Measurements from ENCODE around the gene ZNF324. TPM values are rescaled to one million over a fixed set of nuclear protein-coding genes. Genes with fewer than 3 reads are reported as not detected.

Gene ZNF324
- total RNA-seq, 1 experiment from 2014 or later = 11.3 TPM

GRCh38 chr19:58450856-58451357 is 16.0 kb upstream of the ZNF324 start:
- Histone ChIP-seq H3K9me3 (ENCODE audit: control insufficient read depth in 1 of 2, insufficient read depth in 1 of 2, low read depth in 1 of 2, low read length in 2 of 2) (peaks cover 6 to 11% of the 10 kb centered on the region in 2 experiments; a peak in 2 of 4 replicates), H3K27me3 (ENCODE audit: insufficient read depth, low read length) (no peaks in the 10 kb centered on the region), H3K36me3 (ENCODE audit: control insufficient read depth in 1 of 2, insufficient read depth in 2 of 2, low read length in 2 of 2) (no peaks in the 10 kb centered on the region; a peak in 2 of 4 replicates), H3K79me2 (ENCODE audit: insufficient read depth, low read length) (no peaks in the 10 kb centered on the region), H3K9ac (ENCODE audit: low read length) (peak overlapping the region; percentile 81), H3K9me2 (ENCODE audit: insufficient read depth) (no peaks in the 10 kb centered on the region), H3K4me3 (replicated peaks in 1 of 2; ENCODE audit: low read depth in 1 of 2, low read length in 2 of 2) (peak overlapping the region; percentile 62 to 73), H2AFZ (ENCODE audit: low read depth, low read length, poor library complexity, severe bottlenecking) (no peak overlapping the region), H4K20me1 (ENCODE audit: insufficient read depth) (no peaks in the 10 kb centered on the region), H3K27ac (ENCODE audit: low read depth, low read length) (no peak overlapping the region), H3K4me1 (ENCODE audit: control insufficient read depth in 1 of 2, insufficient read depth in 2 of 2, low read length in 2 of 2) (peaks cover 6 to 10% of the 10 kb centered on the region in 2 experiments; a peak in 2 of 4 replicates), H3K4me2 (ENCODE audit: low read length) (peak overlapping the region; percentile 83)
- no peak for DNase-seq (ENCODE audit: low read depth, low spot score)
- ChIA-PET RAD21 (ENCODE audit: low non-redundant PET in 1 of 2, low total read pairs in 2 of 2, uncharacterized antibody in 2 of 2, unreplicated experiment in 2 of 2) (no interaction called here), CTCF (no interaction called here), POLR2A (interaction anchor here (0.8 kb wide), 1 partner anchor 42 kb away, joined by 4 read pairs; the partner anchor contains the start of gene ZNF584)
- intact Hi-C loops (cut with micrococcal nuclease) = loop anchor here (5.0 kb wide), 1 partner anchor 44 kb away; the partner anchor contains the start of gene ZNF584
- TF ChIP-seq SP1 (IDR thresholded peaks at IDR 0.05; ENCODE audit: low read depth) (no peak), POLR2AphosphoS5 (IDR thresholded peaks at IDR 0.05; ENCODE audit: low read depth, low read length) (no peak), MAX (IDR thresholded peaks at IDR 0.05) (no peak), SIN3A (IDR thresholded peaks at IDR 0.05; ENCODE audit: low read depth) (no peak), JUND (IDR thresholded peaks at IDR 0.05) (no peak), CBX3 (IDR thresholded peaks at IDR 0.05; ENCODE audit: low read depth) (no peak), ZFX (IDR thresholded peaks at IDR 0.05) (no peak), EGR1 (IDR thresholded peaks at IDR 0.05; ENCODE audit: low read depth) (no peak), TCF7L2 (IDR thresholded peaks at IDR 0.05; ENCODE audit: borderline replicate concordance, extremely low read depth, insufficient read depth, insufficient read length) (no peak), FOSL1 (IDR thresholded peaks at IDR 0.05; ENCODE audit: low read depth) (no peak), ZNF274 (IDR thresholded peaks at IDR 0.05; ENCODE audit: low read depth, low read length) (no peak), RAD21 (IDR thresholded peaks at IDR 0.05; ENCODE audit: low read depth) (no peak), SRF (IDR thresholded peaks at IDR 0.05; ENCODE audit: low read depth) (no peak), YY1 (IDR thresholded peaks at IDR 0.05; ENCODE audit: extremely low read depth, insufficient replicate concordance, low read depth, low read length) (no peak), ATF3 (IDR thresholded peaks at IDR 0.05) (no peak), EZH2 (IDR thresholded peaks at IDR 0.05) (no peak), CEBPB (IDR thresholded peaks at IDR 0.05; ENCODE audit: low read depth) (no peak), REST (IDR thresholded peaks at IDR 0.05; ENCODE audit: low read depth) (no peak), ZBTB33 (IDR thresholded peaks at IDR 0.05; ENCODE audit: extremely low read depth, insufficient replicate concordance, low read length) (no peak)
- no TSS peak for BruUV-seq (replicated peaks)
- peak; percentile 51 for ATAC-seq

All from HCT116 (cell line).